NCI-H2081 treated with DMSO at 0.1 percent for 48 hours (cell line): ENCODE data around the gene SMCP.

Experiments used
- DNase-seq: peaks from one replicate; lab custom pipeline; 2025; lab: John Stamatoyannopoulos, UW

Gene SMCP, protein sequence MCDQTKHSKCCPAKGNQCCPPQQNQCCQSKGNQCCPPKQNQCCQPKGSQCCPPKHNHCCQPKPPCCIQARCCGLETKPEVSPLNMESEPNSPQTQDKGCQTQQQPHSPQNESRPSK

DNA sequence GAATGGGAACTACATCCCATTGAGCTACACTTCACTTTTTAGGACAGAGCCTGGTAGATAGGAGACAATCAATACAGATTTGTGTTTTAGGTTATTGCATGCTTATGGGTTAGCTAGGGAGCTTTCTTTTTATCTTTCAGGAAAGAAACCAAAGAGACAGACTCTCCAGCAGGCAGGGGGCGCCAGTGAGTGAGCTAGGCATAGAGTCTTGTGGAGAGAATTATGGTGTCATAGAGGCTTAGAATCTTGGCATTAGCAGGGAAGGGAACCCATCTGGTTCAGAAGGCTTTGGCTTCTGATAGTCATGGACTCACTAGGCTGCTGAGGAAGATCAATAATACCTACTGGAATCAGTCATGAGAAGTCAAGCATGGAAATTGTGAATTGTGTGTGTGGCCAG, at the start of gene SMCP:
TSS of gene SMCP (plus strand) at position 281 of the 400 bp plus-strand sequence. CDS start 6,101 bp downstream, outside the sequence.
- no peak for DNase-seq

DNA sequence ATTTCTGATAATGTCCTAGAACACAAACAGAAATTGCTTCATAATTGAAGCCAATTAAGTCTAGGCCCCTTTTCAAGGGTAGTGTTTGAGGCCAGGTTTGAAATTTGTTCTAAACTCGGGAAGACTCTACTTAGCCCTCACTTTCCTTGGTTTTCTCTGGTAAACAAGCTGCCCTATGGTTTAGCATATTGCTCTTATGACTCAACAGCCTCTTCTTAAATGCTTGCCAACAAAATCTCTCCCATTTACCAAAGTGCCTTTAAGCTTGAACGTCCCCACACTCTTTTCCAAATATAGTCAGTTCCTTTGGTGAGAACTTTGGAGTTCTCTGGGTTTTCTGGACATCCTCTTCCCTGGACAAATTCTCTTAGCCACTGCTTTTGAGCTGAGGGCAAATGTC, 41.3 kb upstream of the SMCP start:
- no peak for DNase-seq

DNA sequence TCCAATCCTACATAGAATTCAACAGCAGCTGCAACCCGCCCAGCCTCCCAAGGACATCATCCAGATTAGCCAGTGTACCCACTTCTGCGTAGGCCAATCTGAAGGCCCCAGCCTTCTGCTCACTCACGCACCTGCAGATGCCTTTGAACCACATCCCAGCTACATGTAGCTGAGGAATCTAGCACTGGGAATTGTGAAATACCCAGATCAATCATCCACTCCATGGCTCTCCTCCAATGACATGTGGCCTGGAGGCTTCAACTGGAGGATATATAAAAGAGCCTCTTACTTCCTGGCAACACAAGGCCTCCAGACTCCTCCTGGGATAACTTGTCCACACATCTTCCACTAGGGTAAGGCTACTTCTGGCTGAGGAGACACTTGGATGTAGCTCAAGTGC, 35.6 kb upstream of the SMCP start, which contains the start of gene LCE6A:
TSS of gene LCE6A (plus strand) at position 301 of the 400 bp plus-strand sequence. CDS start 665 bp downstream, outside the sequence.
- no peak for DNase-seq

DNA sequence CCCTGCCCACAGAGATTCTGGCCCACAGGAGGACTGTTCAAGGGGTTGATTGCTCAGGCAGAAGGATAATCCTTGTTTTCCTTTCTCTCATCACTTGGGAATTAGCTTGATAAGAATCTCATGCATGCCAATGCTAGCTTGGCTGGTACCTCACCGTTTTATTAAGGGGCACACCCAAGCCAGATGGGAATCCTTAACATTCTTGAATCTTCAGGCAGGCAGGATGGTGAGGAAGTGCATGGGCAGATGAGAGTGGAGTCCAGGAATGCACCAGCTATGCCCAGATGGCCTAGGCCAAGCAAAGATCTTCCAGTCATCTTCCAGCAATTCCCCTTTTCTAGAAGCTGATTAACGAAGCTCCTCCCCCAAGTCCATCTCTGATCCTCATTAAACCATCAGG, 22.5 kb upstream of the SMCP start:
- DNase-seq = no peak

DNA sequence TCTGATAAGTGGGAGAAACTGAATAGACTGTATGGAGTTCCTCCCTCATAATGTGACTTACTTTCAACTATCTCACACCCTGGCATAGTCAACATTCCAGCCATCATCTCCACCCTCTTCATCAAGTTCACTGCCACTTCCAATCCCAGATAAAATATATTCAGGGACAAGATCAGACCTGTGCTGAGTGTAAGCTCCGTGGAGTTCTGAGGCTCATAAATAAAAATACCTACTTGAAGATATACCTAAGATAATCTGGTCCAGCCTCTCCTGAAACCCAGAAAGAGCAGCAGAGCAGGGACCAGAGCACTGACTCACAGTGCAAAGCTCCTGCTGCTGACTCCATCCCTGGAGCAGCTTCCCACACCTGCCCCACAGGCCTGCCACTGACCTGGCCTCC, 20.1 kb upstream of the SMCP start:
- no peak for DNase-seq

DNA sequence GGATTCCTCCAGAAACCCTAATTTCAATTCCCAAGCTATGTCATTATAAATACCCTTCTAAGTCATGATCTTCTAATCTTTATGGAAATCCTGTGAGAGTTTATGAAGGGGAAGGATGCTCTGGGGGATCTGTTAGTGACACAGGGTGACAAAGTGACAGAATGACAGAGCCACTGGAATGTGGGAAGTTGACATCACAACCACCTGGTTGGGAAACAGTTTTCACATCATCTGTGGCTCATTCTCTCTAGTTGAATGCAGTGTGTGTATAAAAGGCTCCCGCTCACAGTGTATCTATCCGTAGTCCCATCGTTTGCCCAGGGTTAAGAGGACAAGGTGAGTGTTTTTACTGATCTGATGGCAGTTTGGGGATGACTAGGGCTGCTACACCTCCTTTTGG, 18.4 kb upstream of the SMCP start, which contains the start of gene LCE7A:
TSS of gene LCE7A (plus strand) at position 301 of the 400 bp plus-strand sequence. CDS start 702 bp downstream, outside the sequence.
- no peak for DNase-seq

DNA sequence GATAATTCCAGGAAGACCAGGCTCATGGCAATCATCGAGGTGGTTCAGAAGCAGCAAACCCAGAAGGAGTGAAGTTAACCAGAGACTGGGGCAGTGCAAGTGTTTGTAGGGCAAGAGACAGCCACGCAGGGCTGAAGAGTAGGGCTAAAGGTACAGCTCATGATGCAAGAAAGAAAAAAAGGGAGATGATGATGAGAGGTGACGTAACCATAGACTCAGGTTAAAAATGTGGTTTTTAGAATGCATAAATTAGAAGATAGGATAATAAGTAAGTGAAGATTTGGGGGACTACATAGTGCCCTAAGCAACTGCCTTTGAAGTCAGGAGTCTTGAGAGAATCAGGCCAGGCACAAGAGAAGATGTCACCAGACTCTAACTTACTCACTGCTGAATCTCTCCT, 18.0 kb upstream of the SMCP start:
- no peak for DNase-seq

DNA sequence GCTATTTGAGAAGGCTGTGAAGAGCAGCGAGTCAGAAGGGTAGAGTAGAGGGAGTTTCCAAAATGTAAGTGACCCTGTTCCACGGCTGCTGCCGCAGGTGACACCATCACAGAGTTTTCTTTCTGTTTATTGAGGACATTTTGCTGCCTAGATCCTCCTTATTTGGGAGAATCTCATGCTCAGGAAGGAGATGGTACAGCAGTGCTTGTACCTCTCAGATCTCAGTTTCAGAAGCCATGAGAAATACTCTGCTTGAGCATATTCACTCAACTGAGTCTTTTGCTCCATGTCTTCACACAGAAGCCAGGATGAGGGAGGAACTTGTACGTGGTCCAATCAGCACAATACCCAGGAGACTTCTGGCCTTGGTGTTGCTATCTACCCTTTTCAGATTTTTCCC, 16.7 kb upstream of the SMCP start:
- no peak for DNase-seq

DNA sequence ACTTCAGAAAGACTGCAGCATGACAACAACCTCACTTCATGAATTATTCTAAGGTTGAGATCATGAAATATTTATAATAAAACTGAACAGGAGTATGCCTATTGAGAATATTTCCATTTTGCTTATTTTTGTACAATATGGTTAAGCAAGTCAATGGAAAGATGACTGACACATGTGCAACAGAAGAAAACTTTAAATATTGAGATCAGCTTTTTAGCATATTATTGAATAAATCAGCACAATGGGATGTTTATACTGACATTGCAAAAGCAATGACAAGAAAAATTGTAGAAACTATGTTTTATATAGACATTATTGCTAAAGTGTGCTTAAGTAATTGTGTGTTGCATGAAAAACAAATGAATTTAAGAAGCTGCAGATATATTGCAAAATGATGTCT, 13.7 kb upstream of the SMCP start:
- DNase-seq = no peak

DNA sequence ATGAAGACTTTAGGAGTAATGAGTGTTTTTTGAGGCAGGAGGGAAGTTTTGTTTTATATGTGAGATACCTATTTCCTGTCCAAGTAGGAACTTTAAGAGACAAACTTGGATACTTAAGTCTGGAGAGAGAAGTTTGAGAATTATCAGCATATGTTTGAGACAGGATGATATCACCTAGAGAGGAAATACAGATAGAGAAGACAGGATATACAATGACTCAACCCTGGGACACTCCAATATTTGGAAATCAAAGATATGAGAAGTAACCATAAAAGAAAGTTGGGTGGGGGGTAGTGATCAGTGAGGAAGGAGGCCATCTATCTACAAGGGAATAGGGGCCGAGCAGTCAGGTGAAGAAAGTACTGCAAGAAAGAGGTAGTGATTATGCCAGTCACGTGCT, 11.8 kb upstream of the SMCP start:
- no peak for DNase-seq

DNA sequence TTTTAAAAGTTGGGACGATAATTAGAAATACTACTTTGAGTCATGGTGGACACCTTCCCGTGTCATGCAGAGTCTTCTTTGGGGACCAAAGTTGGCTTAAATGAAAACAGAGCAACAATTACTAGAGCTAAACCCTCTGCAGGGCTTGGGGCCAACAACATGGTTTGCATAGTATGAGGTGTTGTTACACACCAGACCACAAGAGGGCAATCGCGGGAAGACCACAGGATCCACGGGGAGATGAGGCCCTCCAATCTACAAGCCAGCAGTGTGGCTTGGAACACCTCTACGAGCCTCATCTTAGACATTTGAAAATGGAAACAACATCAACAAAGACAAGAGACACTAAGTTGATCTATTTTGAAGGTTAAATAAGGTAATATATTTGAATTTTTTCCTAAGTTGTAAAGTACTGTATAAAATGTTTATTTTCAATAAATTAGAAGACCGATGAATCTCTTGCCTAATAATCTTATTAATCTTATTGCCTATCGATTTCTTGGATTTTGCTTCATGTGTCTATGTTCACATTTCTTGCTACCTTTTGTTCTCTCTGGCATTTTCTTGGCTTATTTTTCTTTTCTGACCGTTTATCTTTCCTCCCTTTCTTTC, 8.2 kb upstream of the SMCP start:
- DNase-seq = no peak

DNA sequence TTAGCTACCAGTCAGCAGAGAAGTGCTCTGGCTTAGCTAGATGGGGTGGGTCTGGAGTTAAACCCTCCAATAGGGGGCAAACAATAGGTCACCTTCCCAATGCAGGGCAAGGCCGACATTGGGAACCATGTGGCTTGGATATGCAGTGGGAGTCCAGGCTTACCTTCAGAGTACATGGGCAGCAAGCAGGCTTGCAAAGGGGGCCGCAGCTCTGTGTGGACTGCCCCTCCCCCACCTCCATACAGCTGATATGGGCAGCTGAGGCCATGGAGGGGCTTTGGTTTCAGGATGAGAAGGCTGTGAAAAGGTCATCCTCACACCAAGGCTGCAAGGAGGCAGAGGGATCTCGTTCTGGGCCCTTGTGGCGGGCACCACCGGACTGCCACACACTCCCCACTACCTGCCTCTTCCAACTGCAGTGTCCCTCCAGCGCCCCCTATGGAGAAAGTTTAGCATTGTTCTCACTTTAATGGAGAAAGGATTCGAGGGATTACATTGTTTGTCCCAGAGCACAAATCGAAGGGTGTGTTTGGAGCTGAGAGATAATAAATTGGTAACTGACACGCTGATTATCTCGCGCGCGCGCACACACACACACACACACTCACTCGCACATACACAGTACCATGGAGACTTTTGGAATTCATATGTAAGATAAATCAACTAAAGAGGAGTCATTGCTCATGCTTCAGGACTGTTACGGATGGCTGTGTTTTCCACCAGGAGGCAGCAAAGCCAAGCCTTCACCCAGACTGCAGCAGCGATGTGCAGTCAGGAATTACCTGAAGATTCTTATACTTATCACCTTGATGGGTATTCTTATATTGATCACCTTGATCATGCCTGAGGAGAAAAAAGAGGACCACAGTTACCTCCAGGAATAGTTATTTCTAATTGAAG, 7.0 kb upstream of the SMCP start:
- no peak for DNase-seq

DNA sequence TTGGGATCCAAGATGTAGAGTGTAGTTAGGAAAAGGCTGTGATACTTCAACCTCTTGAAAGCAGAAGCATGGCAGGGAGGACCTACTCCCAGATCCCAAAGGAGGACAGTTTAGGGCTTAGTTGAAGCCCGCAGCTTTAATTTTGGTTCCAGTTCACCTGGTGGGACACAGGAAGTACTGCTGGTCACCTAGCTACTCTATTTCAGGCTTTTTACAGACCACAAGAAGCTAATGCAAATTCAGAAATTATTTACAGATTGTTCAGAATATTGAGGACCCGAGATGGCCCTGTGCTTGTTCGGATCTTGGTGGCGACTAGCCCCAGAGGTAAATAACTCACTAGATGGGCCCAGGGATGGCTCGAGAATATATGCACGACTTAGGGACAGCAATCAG, 6.4 kb upstream of the SMCP start:
- DNase-seq = no peak

DNA sequence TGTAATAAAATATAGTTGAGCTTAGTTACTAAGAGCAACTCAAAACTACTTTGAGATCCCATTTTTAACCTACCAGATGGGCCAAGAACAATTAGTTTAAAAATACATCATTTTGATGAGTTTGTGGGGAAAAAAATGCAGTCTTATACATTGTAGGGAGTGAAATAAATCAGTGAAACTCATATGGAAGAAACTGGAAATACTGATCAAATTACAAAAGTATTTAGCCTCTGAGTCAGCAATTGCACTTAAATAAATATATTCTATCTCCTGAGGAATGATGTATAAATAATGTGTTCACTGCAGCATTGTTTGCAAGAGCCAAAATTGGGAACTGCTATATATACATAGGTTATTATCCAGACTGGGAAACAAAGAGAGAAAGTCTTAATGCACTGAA, 4.6 kb upstream of the SMCP start:
- DNase-seq = no peak

DNA sequence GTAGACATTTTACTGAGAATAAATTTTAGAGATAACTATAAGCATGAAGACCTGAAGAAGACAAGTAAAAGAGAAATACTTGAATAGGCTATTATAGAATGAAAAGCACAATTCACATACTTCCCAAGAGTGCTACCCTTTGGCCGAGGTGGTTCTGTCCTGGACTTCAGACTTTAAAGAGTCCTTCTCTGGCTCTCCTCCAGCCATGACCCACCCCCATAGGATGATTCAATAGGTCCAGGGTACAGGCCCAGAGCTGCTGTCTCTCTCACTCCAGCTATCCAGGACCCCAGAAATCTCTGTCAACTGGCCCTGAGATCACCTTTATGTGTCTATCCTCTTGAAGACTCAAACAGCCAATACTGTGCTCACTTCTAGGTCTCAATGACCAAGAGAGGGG, 1.3 kb upstream of the SMCP start:
- DNase-seq = no peak

DNA sequence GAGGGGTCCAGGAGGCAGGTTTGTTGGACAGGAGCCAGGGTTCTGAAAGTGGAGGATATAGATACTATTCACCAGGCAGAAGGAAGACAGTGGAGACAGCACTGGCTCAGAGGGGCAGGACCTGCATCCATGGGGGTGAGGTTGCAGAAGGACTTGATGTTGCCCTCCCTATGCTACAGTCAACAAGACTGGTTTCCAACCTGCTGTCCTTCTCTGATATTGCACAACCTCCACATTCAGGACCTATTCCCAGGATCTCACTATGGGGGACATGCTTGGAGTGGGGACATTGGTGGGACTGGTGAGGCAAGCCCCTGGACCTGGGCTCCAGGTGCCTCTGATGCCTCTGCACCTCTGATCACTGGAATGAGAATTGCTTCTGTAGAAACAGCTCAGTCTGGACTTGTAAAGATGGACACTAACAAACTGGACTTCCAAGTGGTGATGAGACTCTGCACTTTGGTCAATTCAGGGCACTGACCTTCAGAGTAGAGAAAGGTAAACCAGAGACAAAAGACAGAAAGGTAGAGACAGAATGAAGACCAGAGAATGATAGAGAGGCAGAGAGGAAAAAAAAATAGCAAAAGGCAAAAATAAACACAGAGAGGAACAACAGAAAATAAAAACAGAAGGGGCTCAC, 1.6 kb downstream of the SMCP start:
- no peak for DNase-seq

DNA sequence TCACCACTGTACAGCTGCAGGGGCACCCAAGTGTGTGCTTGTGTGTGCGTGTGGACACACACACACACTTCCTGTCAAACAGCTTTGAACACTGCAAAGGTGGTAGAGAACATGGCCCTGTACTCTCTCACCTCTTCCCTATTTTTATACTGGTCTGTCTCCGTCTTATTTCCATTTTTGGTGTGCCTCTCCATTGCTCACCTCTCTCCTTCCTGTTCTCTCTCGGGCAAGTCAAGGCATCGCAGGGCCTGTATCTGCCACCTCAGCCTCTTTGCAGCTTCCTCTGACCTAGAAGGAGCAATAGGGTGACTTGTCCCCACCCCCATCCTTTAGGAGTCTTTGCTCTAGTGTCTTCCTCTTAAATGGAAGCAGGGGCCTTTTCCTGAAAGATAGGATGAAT, 2.2 kb downstream of the SMCP start:
- no peak for DNase-seq

DNA sequence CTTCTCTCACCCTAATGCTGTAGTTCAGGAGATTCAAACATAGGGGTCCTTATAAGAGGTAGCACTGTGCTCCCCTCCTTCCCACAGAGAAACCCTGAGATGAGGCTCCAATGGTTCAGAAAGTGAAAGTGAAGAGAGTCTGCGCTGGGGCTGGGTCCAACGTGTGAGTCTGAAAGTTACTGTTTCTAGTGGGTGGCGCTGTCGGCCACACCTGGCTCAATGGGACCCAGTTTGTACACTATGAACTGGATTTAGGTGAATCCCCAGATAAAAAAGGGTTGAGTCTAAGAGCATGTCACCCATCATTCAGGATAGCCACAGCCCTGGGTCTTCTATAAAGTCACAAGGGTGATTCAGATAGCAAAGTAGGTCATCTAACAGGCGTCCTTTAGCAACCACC, 2.8 kb downstream of the SMCP start:
- no peak for DNase-seq

DNA sequence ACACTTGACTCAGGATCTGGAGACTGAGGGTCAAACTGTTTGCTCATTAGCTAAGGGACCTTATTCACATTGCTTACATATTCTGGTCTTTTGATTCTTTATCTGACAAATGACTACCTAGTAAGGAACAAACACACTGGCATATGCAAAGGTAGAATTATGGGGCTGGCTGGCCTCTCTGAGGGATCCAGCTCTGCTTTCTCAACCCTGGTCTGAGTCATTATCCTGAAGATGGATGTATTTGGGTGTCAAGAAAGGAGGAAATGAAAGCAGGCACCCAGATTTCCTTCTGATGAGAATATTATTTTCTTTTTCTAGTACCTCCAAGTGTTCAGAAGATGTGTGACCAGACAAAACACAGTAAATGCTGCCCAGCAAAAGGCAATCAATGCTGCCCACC, 6.0 kb downstream of the SMCP start:
- DNase-seq = no peak

DNA sequence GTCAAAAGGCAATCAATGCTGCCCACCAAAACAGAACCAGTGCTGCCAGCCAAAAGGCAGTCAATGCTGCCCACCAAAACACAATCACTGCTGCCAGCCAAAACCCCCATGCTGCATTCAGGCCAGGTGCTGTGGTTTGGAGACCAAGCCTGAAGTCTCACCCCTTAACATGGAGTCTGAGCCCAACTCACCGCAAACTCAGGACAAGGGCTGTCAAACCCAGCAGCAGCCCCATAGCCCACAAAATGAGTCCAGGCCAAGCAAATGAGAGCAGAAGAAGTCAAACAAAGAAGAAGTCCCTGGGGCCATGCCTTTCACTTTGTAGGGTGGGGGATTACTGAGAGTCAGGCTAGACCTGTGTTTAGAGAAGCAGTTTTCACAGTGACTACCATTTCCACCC, 6.4 kb downstream of the SMCP start:
- no peak for DNase-seq

DNA sequence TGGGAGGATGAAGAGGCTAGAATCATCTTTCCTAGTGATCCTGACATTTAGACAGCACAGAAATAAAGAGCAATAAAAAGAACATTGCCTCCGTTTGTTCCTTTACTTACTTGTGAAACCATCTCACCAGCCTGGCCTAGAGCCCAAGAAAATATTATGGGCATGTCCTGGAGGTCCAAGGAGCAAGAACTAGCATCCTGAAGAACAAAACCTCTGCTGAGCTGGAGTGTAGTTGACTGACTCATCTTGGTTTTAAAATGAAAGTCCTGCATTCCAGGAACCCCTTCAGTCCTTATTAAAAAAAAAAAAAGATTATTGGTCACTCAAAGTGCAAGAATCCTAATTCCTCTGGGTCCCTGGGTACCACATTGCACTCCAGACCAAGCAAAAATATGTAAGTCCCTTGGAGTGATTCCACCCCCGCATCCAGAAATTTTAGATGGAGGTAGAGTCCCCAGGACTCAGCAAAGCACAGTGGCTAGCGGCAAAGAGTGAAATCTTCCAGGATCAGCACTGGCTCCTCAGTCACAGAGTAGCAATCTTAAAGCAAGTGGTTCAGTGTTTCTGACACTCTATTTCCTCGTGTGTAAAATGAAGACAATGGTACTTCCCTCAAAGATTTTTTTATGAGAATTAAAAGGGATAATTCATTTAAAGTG, 7.0 kb downstream of the SMCP start:
- DNase-seq = no peak

DNA sequence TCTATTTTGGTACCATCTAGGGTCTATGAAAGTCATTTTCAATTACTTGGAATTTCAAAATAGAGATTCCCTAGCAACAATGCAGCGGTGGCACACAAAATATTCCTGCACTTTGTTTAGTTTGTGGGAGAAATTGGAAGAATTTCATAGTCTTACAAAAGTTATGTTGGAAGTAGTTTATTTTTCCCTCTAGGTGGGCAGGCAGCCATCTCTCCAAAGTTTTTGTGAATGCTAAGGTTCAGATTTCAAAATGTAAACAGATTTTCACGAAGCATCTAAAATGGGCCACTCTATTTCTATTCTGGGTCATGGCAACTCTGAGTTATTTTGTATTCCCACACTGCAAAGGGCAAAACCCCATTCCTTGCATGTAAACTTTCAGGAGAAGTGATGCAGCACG, 8.0 kb downstream of the SMCP start:
- DNase-seq = no peak
